Measurements from ENCODE around the gene RIF1. TPM values are rescaled to one million over a fixed set of nuclear protein-coding genes. Genes with fewer than 3 reads are reported as not detected.
A peak's percentile ranks its signal among the peaks of the same experiment; 100 is the strongest.

RIF1 gene
- total and polyA plus RNA-seq, 9 of the 15 experiments (the other 6 are each of a cell fraction or from before 2014, with no cell fraction given), result 11.0 to 109 (median 44.2) TPM

DNA sequence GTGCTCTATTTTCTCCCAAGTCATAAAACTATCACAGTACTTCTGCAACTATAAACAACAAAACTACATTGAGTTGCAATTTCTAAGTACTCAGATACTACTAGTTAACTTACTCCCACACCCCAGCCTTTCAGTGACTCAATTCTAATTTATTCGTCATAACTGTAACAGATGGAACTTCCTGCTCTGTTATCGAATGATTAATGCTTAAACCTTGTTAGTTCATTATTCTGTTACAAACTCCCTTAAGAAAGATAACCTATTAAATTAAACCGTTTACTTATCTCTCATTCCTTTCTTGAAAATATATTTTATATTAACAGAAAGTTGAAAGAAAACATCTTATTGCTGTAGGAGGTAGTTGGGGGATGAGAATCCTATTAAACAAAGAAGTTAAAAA is 35.3 kb upstream of the RIF1 start:
- Histone ChIP-seq H3K9me1 (ENCODE audit: control insufficient read depth, insufficient read depth, low read length) (no peaks in the 10 kb centered on the region), H2AFZ (ENCODE audit: low read depth, low read length) (peak overlapping the region; percentile 61), H3K27ac (ENCODE audit: extremely low read depth, low read depth, low read length) (peak overlapping the region; percentile 46; the same call in 1 of the 3 replicates), H3K79me2 (ENCODE audit: control insufficient read depth, insufficient read depth, low read length) (no peaks in the 10 kb centered on the region), H3K27me3 (ENCODE audit: control insufficient read depth in 2 of 2, insufficient read depth in 2 of 2, low read length in 2 of 2) (no peaks in the 10 kb centered on the region), H4K20me1 (replicated peaks; ENCODE audit: control insufficient read depth, insufficient read depth, low read length) (no peaks in the 10 kb centered on the region), H3K4me3 (no peak overlapping the region), H3K9me3 (replicated peaks; ENCODE audit: control insufficient read depth, insufficient read depth, low read depth, low read length) (no peaks in the 10 kb centered on the region), H3K4me2 (ENCODE audit: insufficient read depth, low read length) (no peak overlapping the region), H3K9ac (ENCODE audit: insufficient read depth in 1 of 2, low read depth in 2 of 2, low read length in 2 of 2) (peak overlapping the region in 1 of 2 experiments; percentile 22; a peak in 1 of 4 replicates), H3K36me3 (ENCODE audit: control insufficient read depth, insufficient read depth, low read length) (no peaks in the 10 kb centered on the region), H3K4me1 (replicated peaks in 1 of 2; ENCODE audit: control insufficient read depth in 2 of 2, insufficient read depth in 2 of 2, low read length in 2 of 2) (no peaks in the 10 kb centered on the region; a peak in 1 of 5 replicates)
- ATAC-seq (peak; percentile 54; the same call in 2 of the 3 replicates), FAIRE-seq (peak; percentile 71), DNase-seq (ENCODE audit: extremely low read depth in 1 of 4, low spot score in 3 of 4) (peak in 3 of 4 experiments; percentile 27 to 36 (median 33))
- TF ChIP-seq FOXJ2 (tag; IDR thresholded peaks at IDR 0.05), result no peak
- TF ChIP-seq, protein P1, sequence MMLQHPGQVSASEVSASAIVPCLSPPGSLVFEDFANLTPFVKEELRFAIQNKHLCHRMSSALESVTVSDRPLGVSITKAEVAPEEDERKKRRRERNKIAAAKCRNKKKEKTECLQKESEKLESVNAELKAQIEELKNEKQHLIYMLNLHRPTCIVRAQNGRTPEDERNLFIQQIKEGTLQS (IDR thresholded peaks at IDR 0.05), result 0 out of 2 replicates have a peak, but pooled peaks have one; percentile 13
- TF ChIP-seq, protein P1 (CRISPR knock-in tag; conservative IDR thresholded peaks at IDR 0.05), result no peak
- 0 out of 2 replicates have a peak, but pooled peaks have one; percentile 27 for TF ChIP-seq CBFA2T3 (IDR thresholded peaks at IDR 0.05)
- no peak for TF ChIP-seq ELF2 (CRISPR knock-in tag; IDR thresholded peaks at IDR 0.05)
- TF ChIP-seq RUNX1 (IDR thresholded peaks at IDR 0.05; ENCODE audit: low read depth), result no peak
- no peak for TF ChIP-seq ZNF133 (CRISPR knock-in tag; IDR thresholded peaks at IDR 0.05)
- peak; percentile 55 for TF ChIP-seq MEIS2 (IDR thresholded peaks at IDR 0.05; ENCODE audit: partially characterized antibody)
- peak; percentile 9; the same call in 1 of the 2 replicates for TF ChIP-seq CREM (IDR thresholded peaks at IDR 0.05; ENCODE audit: low read depth)
- TF ChIP-seq RB1 (IDR thresholded peaks at IDR 0.05; ENCODE audit: low read depth), result no peak
- 0 out of 2 replicates have a peak, but pooled peaks have one; percentile 31 for TF ChIP-seq GABPB1 (CRISPR knock-in tag; IDR thresholded peaks at IDR 0.05)
- TF ChIP-seq, protein P2, sequence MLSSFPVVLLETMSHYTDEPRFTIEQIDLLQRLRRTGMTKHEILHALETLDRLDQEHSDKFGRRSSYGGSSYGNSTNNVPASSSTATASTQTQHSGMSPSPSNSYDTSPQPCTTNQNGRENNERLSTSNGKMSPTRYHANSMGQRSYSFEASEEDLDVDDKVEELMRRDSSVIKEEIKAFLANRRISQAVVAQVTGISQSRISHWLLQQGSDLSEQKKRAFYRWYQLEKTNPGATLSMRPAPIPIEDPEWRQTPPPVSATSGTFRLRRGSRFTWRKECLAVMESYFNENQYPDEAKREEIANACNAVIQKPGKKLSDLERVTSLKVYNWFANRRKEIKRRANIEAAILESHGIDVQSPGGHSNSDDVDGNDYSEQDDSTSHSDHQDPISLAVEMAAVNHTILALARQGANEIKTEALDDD (IDR thresholded peaks at IDR 0.05), result peak; percentile 97
- TF ChIP-seq CEBPB (tag; IDR thresholded peaks at IDR 0.05), result no peak
- TF ChIP-seq FOSL1 (tag; conservative IDR thresholded peaks at IDR 0.05), result peak; percentile 64
- TF ChIP-seq ZBTB1 (CRISPR knock-in tag; IDR thresholded peaks at IDR 0.05; ENCODE audit: borderline replicate concordance, low read depth), result no peak
- no peak for TF ChIP-seq PHF8 (IDR thresholded peaks at IDR 0.05; ENCODE audit: borderline replicate concordance, low read length)
- peak; percentile 52; the same call in 1 of the 2 replicates for TF ChIP-seq ARID1B (IDR thresholded peaks at IDR 0.05)
- ChIA-PET POLR2A (no interaction called here), CTCF (ENCODE audit: low intra/inter-chr PET ratio) (interaction anchor here (0.7 kb wide), 1 partner anchor 138 kb away, joined by 3 read pairs; no protein-coding TSS in a partner anchor)
- no TSS peak for BruUV-seq (replicated peaks)
- in situ Hi-C loops (cut with MboI) (no loop called here), intact Hi-C loops (cut with micrococcal nuclease) (no loop called here)
- 6% methylated on average over 3 of the region's 3 CpGs for WGBS (ENCODE audit: insufficient coverage, low coverage, missing lambda C conversion rate)

Measured in K562 (cell line).